ENCODE results near the gene FMN1.

- no peak for TF ChIP-seq CTCF (IDR thresholded peaks at IDR 0.05)
- no peak for TF ChIP-seq POLR2A (IDR thresholded peaks at IDR 0.05)
Measured at GRCh38 chr15:32993285-32993684, 201.2 kb downstream of the FMN1 start.
